Posterior cingulate gyrus (tissue), 11 donors: Measurements from ENCODE around the gene SRGAP3.

Experiments used
- DNase-seq, 10 donors: peaks; one replicate each; pipeline versions ENCODE4 v3.0.0 to v3.0.0-alpha.2; 2020 to 2021; ENCODE audit warnings: mixed read lengths in 3 of 10
- intact Hi-C: fragments of 100-400 bp; cut with DNase I; formaldehyde crosslinking; loops from one replicate; pipeline ENCODE4 v1.15.1; 2023

SRGAP3 gene

DNA sequence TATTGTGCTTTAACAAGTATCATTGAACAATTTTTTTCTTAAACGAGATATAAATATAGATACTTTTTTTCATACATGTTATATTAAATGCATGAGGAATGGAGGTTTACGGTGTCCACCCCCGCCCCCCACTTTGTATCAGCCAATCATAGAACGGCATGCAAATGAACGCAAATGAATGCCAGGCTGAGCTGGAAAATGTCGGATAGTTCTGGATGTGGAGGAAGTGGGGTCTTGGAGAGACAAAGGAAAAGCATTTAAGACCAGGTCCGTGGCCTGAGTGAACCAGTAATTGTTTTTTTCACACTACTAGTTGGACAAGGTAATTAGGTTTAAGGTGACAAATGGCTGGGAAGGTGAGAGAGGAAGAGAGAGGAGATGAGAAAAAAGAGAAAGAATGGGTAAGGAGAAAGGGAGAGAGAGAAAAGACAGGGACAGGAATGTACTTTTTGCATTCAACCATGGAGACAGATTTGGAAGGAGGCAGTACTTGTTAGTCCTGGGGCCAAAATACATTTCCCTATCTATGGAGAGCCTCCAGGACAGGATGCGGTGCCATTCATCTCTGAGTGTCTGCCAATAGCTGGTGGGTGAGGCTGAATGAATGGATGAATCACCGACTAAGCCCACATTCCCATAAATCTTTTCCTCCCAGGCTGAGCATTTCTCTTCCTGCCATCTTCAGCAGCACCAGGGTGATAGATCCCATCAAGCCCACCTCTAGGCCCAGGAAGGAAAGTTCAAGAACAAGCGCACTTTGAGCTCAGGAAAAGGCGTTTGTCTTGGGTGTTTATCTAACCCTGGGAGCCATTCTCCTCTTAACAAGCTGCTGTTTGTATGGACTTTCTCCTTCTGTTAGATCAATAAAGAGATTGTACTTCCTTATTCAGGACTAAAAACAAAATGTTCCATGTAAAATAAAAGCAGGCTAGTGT lies 284.7 kb downstream of the SRGAP3 start:
- no peak for DNase-seq
- intact Hi-C loops = loop anchor here (10.0 kb wide), 1 partner anchor 200 kb away; the partner anchor contains the start of gene OXTR

DNA sequence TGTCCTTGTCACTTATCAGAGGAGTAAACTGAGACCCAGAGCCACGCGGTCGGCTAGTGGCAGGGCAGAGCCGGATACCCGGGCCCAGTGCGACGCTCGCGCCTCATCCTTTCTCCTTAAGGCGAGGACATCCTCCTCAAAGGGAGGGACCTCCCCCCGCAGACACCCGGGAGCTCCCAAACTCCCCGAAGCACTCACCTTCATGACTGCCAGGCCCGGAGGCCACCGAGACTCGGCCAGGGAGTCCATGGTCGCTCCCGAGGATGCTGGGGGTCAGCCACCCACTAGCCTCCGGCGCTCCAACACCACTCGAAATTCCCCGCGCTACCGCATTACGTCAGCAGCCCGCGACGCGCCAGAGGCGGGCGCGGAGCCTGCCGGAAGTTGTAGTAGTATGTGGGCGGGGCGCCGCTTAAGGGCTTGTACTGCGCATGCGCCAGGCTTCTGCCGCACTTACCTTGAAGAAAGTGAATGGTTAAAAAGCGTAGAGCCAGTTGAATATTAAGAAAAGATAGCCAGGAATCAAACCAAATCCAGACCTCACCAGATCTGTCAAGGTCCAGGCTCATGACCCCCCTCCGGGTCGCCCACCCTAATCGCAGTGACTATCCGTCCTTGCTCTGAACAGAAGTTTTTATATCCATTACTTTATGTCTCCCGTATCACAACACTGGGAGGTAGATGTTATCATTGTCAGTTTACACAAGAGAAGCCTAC lies 286.2 kb downstream of the SRGAP3 start, which contains the start of gene RAD18:
RAD18 (minus strand) TSS at position 336 of the 717 bp plus-strand sequence; CDS start at position 249, 87 bp downstream.
- intact Hi-C loops = loop anchor here (10.0 kb wide), 1 partner anchor 198 kb away; the partner anchor contains the start of gene OXTR
- peak; percentile 74 to 98 (median 85) for DNase-seq

DNA sequence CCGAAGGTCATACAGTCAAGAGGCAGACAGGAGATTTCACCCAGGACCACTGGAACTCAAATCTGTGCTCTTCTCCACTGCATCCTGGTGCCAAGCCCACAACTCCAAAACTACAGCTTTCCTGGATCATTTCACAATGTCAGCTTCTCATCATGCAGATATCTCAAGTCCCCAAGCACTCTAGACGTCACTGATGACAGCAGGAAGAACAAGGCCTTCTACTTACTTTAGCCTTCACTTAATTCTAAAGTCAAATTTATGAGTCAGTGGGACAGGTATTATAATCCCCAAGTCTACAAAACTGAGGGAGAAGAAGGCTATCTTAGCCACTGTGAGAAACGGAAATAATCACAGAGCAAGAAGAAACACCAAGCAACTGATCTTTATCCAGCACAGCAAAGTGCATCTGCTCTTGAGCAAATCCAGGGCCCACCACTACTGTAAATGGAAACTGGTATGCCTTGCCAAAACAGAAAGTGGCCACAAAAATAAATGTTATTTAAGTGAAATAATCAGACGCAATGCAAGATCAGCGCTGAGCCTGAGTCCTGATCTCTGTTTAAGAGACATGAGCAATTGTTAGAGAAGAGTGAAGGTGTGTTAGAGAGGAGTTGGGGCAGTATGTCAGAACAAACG lies 287.1 kb downstream of the SRGAP3 start:
- no peak for DNase-seq
- intact Hi-C loops = loop anchor here (10.0 kb wide), 1 partner anchor 198 kb away; the partner anchor contains the start of gene OXTR

DNA sequence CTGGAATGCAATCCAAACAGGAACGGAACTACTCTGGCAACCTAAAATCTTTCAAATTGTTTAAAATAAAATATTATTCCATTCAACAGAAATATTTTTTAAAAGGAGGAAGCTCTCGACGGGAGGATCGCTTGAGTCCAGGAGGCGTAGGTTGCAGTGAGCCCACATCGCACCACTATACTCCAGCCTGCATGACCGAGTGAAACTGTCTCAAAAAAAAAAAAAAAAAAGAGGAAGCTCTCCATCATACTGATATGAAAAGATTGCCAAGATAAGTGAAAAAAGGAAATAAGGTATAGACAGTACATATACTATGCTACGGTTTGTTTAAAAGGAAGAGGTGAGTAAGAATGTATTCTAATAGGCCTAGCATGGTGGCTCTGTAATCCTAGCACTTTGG lies 289.8 kb downstream of the SRGAP3 start:
- intact Hi-C loops = loop anchor here (10.0 kb wide), 1 partner anchor 195 kb away; the partner anchor contains the start of gene OXTR
- no peak for DNase-seq

DNA sequence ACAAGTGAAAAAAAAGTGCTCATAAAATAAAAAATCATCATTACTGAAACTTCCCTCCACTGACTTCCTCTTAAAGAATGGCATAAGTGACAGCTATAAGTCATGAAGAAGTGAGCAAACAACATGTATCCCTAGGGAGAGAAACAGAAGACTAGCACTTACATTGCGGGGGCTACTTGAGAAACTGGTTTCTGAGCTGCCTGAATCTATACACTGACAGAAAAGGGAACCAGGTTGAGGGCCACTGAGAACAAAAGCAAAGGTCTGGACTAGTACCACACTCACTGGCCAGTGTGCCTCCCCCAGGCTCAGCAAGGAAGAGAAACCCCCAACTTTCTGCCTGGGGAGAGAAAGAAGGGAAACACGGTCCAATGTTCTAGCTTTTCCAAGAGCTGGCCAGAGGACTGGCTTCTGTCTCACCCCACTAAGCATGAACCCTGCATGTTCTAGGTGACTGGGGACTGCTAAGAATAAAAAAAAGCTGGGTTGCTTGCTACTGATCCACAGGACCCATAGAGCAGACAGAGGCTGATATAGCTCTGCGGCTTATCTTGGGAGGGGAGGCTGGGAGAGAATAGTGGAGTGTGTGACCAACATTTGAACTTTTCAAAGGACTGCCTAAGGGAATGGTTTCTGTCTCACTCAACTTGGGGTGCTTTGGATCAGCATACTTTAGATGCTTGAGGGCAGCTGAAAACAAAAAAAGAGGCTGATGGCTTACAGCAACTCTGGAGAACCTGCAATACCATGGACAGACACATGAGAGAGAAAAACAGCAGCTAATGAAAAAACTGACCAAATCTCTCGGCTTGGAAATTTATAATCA lies 294.3 kb downstream of the SRGAP3 start:
- no peak for DNase-seq
- intact Hi-C loops = no loop called here

DNA sequence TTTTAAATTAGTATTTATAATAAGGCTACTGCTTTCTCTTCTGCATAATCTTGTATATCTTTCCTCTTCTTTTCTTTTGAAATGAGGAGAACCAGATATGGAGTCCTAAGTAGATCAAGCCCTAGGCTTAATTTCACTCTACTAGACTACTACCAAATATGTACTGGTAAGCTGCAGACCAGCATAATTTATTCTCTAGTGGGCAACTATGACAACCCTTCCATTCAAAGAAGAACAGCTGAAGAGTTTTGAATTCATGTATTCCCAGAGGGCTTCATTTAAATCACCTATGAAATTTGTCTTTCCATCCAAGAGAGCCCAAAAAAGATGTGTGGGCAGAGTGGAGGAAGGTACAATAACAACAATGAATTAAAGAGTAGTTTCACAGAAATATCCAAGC lies 296.1 kb downstream of the SRGAP3 start:
- intact Hi-C loops = no loop called here
- DNase-seq = no peak

DNA sequence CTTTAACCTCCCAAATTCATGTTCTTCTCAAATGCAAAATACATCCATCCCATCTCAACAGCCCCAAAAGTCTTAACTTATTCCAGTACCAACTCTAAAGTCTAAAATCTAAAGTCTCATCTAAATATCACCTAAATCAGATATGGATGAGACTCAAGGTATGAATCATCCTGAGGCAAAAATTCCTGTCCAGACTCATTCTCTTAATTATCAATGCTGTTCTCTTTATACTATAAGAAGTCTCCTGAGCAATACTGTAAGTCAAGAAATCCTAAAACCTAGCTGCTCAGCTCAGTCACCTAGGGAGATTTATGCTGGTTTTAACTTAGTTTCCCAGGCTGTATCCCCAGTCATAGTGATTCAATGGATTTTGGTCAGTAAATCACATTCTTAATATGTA lies 297.3 kb downstream of the SRGAP3 start:
- intact Hi-C loops = no loop called here
- no peak for DNase-seq

DNA sequence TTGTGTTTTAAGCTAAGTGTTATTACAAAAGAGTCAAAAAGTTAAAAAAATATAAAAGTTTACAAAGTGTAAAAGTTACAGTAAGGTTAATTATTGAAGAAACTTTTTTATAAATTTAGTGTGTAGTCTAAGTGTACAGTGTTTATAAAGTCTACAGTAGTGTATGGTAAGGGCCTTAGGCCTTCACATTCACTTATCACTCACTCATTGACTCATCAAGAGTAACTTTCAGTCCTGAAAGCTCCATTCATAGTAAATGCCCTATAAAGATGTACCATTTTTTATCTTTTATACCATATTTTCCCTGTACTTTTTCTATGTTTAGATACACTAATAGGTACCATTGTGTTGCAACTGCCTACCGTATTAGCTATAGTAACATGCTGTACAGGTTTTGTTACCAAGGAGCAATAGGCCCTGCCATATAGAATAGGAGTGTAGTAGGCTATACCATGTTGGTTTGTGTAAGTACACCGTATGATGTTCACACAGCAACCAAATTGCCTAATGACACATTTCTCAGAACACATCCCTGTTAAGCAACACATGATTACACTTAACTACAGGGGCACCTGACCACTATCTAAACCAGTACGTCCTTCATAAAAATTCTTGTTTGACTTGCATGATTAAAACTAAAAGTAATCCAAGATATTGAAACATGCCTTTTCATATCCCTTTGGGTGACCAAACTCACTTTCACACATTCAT lies 303.4 kb downstream of the SRGAP3 start:
- intact Hi-C loops = no loop called here

DNA sequence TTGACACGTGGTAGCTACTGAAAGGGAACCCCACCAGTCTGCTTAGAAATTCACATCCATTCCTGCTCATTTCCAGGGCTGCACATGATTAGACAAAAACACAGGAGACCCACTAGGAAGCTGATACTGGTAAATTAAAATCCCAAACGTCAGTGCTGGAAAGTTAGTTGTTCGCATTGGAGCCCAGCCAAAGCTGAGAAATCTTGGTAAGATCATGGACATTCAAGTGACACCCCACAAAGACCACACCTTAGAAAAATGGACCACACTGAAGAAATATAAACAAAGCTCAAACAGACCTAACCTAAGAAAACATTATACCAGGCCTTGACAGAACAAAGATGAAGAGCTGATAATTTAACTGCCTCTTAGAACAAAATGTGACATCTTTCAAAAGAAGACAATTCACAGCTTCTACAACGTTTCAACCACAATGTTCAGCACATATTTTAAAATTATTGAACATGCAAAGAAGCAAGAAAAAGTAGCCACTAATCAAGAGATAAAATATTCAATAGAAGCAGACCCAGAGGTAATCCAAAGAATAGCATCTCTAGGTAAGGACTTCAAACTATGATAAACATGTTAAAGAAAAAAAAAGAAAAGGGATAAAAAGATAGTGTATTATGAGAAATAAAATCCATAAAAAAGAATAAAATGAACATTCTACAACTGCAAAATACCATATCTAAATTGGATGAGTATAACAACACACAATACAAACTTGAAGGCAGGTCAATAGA lies 306.5 kb downstream of the SRGAP3 start:
- intact Hi-C loops = no loop called here

More for the DNA sequence above, 303.4 kb downstream of the SRGAP3 start:
- no peak for DNase-seq

DNA sequence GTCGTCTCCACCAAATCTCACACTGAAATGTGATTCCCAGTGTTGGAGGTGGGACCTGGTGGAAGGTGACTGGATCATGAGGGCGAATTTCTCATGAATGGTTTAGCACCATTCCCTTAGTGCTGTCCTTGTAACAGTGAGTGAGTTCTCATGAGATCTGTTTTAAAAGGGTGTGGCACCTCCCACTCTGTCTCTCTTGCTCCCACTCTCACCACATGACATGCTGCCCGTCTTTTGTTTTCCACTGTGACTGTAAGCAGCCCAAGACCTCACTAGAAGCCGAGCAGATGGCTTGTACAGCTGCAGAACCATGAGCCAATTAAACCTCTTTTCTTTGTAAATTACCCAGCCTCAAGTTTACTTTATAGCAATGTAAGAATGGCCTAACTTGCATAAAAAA lies 307.3 kb downstream of the SRGAP3 start:
- intact Hi-C loops = no loop called here
- no peak for DNase-seq

More for the DNA sequence above, 306.5 kb downstream of the SRGAP3 start:
- no peak for DNase-seq

DNA sequence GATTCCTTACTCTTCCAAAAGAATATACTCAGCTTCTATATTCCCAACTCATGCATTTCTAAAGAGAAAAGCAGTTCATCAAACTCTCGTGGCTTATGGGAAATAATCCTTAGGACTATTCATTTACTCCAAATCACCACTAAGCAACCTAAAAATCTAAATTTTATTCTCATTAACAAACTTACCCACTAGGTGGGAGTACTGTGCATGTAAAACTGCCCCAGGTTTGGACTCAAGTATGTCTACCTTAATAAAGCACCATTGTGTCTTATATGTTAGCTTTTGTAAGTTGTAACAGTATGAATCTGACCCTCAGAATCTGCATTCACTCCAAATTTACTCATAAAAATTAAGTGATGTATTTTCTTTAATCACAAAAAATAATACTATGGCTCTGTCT lies 311.4 kb downstream of the SRGAP3 start:
- no peak for DNase-seq
- intact Hi-C loops = no loop called here

DNA sequence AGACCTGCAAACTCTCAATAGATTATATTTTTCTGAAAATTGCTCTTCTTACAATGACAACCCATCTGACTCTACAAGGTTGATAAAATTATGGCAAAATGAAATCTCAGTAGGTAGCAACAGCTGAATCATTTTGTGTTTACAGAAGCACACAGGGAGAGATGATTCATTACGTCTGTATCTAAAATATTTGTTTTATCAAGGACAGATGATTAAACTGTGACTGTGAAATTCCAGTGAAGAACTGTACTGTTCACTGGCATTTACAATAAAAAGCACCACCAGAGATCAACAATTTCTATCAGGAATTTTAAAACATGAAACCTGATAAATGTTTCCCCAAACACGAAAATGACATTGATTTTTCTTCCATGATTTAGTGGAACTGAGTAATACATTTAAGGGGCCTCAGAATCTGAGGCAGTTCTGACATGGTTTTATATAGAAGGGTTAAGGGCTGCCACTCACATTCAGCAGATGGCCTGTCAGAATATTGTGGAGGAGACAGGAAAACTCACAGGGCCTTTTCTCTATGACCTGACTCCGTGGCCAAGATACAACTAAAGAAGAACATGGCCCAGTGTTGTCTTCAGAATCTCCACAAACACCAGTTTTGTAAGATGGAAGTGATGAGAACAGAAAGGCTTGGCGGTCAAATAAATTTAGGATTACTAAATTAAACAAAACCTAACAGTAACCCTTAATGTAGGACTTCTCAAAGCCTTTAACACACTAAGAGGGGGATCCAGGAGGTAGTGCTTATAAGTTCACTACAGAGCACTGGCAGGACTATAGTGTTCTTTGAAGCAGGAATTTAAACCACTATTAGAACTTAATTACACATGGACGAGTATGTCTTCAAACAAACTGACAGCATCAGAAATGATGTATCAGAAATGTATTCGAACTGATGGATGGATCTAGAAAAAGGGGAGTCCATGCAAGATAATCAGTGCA lies 312.1 kb downstream of the SRGAP3 start:
- DNase-seq = no peak
- intact Hi-C loops = no loop called here

DNA sequence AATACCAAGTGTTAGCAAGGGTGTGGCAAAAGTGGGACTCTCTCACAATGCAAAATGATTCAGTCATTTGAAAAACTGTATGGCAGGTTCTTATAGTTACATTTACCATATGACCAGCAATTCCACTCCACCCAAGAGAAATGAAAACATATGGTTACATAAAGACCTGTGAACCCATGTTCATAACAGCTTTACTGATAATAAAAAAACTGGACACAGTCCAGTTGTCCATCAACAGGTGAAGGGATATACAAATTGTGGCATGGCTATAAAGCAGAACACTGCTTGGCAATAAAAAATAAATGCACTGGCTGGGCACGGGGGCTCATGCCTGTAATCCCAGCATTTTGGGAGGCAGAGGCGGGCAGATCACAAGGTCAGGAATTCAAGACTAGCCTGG lies 316.9 kb downstream of the SRGAP3 start:
- no peak for DNase-seq
- intact Hi-C loops = no loop called here

DNA sequence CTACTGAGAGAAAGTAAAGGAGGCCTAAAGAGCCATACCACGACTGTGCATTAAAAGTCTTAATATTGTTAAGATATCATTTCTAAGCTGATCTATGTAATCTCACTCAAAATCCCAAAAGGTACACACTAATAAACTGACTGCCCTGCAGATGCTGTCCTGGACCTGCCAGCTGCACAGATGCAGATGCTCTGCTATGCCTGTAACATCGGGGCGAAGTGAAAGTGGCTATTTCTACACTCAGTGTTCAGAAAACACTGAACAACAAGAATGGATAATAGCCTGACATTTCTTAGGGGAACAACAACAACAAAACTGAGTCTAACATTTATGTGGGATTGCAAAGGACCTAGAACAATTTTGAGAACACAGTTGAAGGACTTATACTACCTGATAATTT lies 318.1 kb downstream of the SRGAP3 start:
- DNase-seq = peak in 1 of 10 donors; percentile 13
- intact Hi-C loops = no loop called here
